GM06990 (cell line): ENCODE measurements around the gene IL18R1.

Experiments used
- DNase-seq: peaks from one replicate; pipeline ENCODE4 v3.0.0-alpha.2; 2011; ENCODE audit not compliant: insufficient read length; ENCODE audit errors: extremely low read depth
- H3K27me3 ChIP-seq: replicated peaks from 2 replicates; pipeline ENCODE4 v1.6.0; 2011; ENCODE audit warnings: low read length; ENCODE audit not compliant: control insufficient read depth, insufficient read depth
- H3K36me3 ChIP-seq: 2 replicates; pipeline ENCODE4 v1.5.1; 2011; ENCODE audit warnings: low read length; ENCODE audit not compliant: control insufficient read depth, insufficient read depth
- H3K4me3 ChIP-seq: replicated peaks from 2 replicates; pipeline ENCODE4 v1.5.1; 2011; ENCODE audit warnings: low read depth, mild to moderate bottlenecking, control low read depth, low read length
- TF ChIP-seq, protein P1 (sequence below): IDR thresholded peaks from 2 replicates; pipeline ENCODE4 v1.5.1; 2011; ENCODE audit warnings: low read length, control low read depth, mild to moderate bottlenecking, inconsistent platforms; ENCODE audit not compliant: insufficient read depth, poor library complexity, severe bottlenecking

The IL18R1 gene

DNA sequence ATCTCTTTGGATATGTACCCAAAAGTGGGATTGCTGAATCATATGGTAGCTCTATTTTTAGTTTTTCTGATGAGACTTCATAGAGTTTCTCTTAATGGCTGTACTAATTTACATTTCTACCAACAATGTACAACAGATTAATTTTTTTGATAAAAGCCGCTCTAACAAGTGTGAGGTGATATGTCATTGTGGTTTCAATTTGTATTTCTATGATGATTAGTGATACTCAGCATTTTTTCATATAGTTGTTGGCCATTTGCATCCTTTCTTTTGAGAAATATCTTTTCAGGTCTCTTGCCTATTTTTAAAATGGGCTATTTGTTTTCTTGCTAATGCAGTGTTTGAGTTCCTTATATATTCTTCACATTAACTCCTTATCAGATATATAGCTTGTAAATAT is 71.7 kb downstream of the IL18R1 start:
- no peak for DNase-seq
- Histone ChIP-seq H3K27me3 (no peaks in the 10 kb centered on the region), H3K4me3 (no peak overlapping the region), H3K36me3 (no peaks in the 10 kb centered on the region)
- TF ChIP-seq, protein P1, sequence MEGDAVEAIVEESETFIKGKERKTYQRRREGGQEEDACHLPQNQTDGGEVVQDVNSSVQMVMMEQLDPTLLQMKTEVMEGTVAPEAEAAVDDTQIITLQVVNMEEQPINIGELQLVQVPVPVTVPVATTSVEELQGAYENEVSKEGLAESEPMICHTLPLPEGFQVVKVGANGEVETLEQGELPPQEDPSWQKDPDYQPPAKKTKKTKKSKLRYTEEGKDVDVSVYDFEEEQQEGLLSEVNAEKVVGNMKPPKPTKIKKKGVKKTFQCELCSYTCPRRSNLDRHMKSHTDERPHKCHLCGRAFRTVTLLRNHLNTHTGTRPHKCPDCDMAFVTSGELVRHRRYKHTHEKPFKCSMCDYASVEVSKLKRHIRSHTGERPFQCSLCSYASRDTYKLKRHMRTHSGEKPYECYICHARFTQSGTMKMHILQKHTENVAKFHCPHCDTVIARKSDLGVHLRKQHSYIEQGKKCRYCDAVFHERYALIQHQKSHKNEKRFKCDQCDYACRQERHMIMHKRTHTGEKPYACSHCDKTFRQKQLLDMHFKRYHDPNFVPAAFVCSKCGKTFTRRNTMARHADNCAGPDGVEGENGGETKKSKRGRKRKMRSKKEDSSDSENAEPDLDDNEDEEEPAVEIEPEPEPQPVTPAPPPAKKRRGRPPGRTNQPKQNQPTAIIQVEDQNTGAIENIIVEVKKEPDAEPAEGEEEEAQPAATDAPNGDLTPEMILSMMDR: no peak

DNA sequence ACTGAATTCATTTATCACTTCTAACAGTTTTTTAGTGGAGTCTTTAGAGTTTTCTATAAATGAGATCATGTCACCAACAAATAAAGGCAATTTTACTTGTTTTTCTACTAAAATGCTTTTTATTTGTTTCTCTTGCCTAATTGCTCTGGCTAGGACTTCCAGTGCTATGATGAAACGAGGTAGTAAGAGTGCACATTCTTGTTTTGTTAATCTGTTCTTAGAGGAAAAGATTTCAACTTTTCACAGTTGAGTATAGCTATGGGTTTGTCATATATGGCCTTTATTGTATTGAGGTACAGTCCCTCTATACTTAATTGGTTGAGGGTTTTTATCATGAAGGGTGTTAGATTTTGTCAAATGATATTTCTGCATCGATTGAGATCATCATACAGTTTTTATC is 73.0 kb downstream of the IL18R1 start:
- H3K4me3 ChIP-seq: no peak overlapping the region
- DNase-seq: no peak
- H3K36me3 ChIP-seq: no peaks in the 10 kb centered on the region
- H3K27me3 ChIP-seq: no peaks in the 10 kb centered on the region
- TF ChIP-seq, protein P1: no peak

DNA sequence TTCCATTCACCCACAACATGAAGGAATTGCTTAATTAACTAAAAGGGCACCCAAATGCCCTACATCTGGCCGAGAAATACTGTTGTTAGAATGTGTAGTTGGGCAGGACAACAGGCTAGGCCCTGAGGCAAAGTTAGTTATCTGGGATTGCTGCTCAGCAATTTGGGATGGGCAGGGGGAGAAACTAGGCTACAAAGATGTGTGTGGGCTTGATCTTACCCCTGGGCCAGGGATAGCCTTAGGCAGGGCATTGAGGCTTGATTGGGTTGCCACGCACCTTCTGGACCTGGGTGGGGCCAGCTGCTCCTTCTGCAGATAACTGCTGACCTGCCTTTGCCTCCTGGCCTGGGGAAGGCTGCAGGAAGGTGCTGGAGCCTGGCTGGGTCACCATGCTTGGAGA is 76.8 kb downstream of the IL18R1 start:
- Histone ChIP-seq H3K4me3 (no peak overlapping the region), H3K36me3 (no peaks in the 10 kb centered on the region), H3K27me3 (no peaks in the 10 kb centered on the region)
- no peak for DNase-seq
- TF ChIP-seq, protein P1: no peak

DNA sequence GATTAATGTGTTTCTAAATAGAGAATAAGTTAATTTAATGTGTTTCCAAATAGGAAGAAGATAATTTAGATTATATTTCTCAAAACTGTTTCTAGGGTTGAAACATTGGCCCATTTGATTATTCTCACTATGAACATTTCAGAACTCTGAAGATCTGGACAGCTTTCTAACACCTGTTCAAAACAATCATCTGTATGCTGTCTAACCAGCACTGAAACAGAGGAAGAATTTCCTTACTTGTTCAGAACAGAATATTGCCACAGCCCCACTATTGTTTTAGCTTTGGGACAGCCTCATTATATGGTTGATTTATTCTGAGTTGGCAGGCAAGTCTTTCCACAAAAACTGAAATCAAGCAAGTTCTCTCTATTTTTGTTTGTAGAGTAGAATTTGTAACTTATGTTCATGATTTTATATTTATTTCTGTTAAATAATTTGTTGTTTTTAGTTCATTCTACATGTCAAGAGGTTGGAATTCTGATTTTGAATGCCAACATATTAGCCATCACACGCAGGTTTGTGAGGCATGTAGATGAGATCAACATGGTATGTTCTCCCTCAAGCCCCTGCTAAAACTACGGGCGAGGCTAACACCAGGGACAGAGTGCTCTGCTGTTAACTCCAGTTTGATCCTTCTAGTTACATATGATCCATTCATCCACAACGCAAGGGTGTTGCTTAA is 78.5 kb downstream of the IL18R1 start:
- DNase-seq: no peak
- TF ChIP-seq, protein P1: no peak
- Histone ChIP-seq H3K27me3 (no peaks in the 10 kb centered on the region), H3K4me3 (no peak overlapping the region), H3K36me3 (no peaks in the 10 kb centered on the region)

DNA sequence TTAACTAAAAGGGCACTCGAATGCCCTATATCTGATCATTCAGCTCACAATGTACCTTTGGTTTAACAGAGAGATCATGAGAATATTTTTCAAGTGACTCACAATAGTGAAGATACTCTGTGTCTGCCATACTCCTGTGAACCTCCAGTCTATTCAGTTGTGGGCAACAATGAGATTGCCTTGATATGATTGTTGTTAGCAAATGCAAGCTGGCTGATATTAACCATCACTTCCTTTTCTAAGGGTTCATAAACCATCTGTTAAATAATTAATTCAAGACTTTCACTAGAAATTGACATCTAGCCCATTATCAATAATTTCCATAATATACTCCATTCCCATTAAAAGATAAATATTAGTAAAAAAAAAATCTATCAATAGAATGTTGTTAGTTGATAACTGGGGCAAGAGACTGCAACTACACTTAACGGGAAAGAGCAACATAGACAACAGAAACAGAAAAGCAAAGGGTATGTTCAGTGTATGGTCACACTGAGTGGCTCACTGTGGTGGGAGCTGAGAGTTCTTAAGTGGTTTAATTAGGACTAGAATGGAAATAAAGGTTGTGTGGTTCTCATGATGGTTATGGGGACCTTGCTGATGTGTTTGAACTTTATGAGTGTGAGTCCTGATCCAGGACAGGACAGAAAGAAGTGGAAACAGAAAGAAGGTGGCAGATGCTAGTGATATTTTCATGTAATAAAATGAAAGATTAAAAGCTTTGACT is 79.2 kb downstream of the IL18R1 start:
- TF ChIP-seq, protein P1: no peak
- H3K4me3 ChIP-seq: no peak overlapping the region
- H3K27me3 ChIP-seq: no peaks in the 10 kb centered on the region
- no peaks in the 10 kb centered on the region for H3K36me3 ChIP-seq
- peak; percentile 40 for DNase-seq
